DMS79 treated with DMSO at 0.1 percent for 48 hours (cell line): ENCODE data around the gene GDPD3.
A peak's percentile ranks its signal among the peaks of the same experiment; 100 is the strongest.

ENCODE experiments used
- DNase-seq: peaks from one replicate; lab custom pipeline; 2025; lab: John Stamatoyannopoulos, UW

GDPD3 gene

DNA sequence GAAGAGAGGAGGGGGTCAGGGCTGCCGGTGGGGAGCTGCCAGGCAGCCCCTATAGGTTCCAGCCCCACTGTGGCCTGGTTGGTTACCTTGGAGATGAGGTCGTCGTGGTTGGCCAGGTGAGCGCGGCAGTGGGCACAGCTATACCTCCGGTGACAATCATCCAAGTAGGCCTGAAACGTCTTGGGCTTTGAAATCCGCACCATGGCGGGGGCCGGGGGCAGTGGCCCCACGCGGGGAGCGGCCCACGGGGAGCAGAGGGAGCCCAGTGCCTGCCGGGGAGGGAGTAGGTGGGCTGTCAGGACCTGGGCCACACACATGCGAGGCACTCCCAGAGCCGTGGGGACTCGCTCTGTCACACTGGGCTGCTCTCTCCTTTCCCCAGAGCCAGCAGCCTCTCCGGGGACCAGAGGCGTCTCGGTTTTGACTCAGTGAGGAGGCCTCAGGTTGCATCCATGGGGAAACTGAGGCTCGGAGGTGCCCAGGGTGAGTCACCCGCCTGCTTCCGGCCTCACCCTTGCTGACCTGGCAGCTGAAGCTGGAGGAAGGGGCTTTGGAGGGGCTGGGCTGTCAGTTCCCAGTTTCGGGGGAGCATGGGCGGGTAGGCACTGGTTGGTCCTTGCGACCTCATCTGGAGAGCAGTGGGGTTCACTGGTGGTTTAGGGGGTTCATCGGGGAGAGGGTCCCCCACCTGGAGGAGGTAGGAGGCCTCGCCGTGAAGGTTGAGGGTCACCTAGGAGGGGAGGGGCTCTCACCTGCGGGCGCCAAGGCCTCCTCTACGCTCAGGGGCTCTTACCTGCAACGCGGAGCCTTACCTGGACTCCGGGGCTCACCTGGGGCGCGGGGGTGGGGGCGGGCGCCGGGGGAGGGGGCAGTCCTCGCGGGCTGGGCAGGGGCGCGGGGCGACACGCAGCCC lies 17.9 kb downstream of the GDPD3 start:
- no peak for DNase-seq

GRCh38 chr16:30094541-30095165 lies 18.7 kb downstream of the GDPD3 start:
- no peak for DNase-seq

- peak; percentile 41 for DNase-seq
These were observed 20.8 kb downstream of the GDPD3 start for GRCh38 chr16:30092373-30093010.

DNA sequence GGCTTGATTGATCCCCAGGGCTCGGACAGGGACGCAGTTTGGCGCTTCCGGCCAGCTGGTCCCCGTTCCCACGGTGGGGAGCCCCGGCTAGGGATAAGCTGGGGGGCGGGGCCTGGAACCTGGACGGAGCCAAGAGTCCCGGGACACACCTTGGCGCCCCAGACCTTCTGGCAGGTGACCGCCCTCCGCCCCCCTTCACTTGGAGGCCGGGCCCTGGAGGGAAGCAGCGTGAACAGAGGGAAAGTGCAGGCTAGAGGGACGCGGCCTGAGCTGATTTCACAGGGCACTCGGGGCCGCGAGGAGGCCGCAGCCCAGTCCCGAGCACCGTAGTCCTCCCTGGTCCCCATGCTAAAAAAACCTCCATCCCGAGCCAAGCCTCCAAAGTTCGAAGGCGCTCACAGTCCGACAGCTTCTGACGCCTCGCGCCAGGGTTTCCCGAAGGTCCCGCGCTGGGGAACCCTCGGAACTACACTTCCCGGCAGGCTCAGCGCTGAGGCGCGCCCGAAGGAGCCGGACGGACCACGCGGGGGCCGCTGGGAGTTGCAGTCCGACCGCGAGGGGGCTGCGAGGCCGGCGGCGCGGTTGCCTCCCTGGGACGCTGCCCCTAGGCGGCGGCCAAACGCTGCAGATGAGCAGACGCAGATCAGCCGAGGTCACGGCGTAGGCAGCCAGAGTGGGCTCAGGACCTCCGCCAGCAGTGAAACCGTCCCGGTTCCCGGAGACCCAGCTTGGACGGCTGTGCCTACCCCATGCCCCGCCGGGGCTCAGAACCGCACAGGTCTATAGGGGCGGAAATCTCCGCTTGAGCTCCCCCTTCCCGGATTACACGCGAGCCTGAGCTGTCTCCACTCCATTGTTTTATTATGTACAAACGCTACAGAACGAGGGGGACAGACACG lies 21.6 kb downstream of the GDPD3 start, which contains the start of gene TBX6:
TBX6 (minus strand) TSS at position 451 of the 899 bp plus-strand sequence. CDS start 731 bp downstream, outside the sequence.
- peak; percentile 83 for DNase-seq

GRCh38 chr16:30090610-30091331 lies 22.6 kb downstream of the GDPD3 start:
- DNase-seq = no peak

DNA sequence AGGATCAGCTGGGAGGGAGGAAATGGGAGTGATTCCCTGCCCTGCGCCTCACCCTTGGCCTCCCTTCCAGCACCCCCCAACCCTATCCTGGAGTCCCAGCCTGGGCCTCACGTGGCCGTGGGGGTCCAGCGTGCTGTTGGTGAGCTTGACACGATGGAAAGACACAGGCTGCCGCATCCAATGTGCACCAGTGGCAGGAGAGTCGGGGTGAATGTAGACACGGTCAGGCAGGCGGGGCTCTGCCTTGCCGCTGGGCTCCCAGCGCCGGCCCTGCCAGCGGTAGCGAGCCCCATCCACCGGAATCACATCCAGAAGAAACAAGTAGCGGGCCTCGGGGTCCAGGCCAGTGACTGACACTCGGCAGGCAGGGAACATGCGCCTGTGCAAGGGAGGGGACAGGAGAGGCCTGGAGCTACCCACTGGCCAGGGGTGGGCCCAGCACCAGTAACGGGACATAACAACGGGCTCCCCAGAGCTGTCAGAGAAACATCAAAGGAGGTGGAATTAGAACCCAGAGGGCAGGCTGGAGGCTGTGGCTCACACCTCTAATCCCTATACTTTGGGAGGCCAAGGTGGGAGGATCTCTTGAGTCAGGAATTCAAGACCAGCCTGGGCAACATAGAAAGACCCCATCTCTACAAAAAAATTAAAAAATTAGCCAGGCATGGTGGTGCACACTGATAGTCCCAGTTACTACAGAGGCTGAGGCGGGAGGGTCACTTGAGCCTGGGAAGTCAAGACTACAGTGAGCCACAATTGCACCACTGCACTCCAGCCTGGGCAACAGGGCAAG lies 24.3 kb downstream of the GDPD3 start:
- no peak for DNase-seq

DNA sequence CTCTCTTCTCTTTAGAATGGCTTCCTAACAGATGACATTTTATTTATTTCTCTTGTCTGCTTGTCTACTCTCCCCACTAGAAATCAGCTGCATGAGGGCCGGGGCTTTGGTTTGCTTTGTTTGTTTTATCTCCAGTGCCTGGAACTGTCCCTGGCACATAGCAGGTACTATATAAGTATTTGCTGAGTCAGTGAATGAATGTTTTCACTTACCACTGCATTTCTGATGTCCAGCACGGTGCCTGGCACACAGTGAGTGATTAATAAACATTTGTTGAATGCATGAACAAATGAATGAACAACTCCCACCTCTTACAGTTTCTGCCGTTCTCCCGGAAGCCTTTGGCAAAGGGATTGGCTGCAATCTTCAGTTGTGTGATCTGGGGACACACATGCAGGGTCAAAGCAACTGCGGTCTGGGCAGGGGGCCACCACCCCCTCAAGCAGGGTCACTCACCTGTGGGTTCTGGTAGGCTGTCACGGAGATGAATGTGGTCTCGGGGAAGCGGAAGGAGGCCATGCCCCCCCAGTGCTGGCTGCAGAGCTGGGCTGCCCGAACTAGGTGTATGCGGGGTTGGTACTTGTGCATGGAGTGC lies 25.0 kb downstream of the GDPD3 start:
- no peak for DNase-seq

- no peak for DNase-seq
These were observed 26.0 kb downstream of the GDPD3 start for GRCh38 chr16:30087181-30087898.

DNA sequence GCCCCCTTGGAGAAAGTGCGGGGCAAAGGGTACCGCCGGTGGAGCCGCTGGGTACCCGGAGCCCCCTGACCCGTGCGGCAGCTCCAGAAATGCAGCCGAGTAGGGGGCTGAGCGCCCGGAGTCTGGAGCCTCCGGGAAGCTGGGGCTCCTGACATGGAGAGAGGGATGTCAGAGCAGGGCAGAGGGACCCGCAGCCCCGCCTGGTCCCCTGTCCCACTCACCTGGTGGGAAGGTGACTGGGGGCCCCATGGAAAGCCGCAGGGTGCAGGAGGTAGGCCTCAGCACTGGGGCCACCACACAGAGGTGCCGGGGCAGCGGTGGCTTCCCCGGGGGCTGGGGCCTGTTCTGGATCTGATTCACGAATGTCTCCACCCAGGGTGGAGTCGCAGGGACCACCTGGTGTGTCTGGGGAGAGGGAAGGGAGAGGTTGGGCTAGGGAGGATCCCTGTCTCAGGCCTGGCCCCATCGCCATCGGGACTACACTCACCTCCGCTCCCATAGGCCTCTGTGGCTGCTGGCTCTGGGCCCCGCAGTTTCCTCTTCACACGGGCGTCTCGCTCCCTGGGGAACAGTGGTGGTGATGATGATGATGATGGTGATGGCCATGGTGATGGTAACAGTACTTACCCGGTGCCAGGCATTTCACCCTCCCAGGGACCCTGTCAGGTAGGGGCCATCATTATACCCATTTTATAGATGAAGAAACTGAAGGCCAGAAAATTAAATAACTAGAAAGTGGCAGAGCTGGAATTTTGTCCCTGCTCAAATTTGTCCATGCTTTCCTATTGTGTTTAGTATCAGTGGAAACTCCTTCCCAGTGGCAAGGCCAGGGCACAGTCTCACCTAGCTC lies 26.8 kb downstream of the GDPD3 start:
- no peak for DNase-seq

DNA sequence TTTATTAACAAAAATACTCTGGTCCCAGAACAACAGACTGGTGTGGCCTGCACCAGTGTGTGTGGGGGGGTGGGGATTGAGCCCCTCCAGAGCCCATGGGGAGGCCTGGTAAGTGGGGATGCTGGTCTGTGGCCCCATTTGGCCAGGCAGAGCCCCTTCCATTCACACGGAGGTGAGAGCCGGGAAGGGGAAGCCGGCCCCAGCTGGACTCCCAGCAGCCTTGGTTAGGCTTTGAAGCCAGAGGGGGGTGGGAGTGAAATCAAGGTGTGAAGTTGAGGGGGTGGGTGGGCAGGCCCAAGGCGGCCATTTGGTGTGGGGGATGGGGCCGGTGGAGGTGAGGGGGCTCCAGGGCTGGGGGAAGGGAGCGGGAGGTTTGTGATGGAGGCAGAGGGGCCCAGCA lies 27.5 kb downstream of the GDPD3 start:
- DNase-seq = no peak

DNA sequence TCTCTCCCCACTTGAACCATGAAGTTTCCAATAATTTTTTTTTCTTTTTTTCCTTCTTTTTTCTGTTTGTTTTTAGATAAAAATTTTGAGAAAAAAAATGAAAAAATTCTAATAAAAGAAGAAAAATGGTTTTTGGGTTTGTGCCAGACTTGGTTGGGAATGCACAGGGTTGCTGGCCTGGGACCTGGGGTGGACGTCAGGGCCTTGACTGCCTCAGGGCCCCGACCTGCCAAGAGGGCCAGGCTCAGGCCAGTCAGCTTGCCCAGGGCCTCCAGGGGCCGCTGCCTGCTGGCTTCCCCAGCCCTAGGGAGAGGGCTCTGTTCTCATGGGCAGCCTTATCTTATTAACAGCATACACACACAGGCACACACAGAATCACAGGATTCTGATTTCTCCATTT lies 28.1 kb downstream of the GDPD3 start:
- DNase-seq = no peak

- no peak for DNase-seq
These were observed 28.5 kb downstream of the GDPD3 start for GRCh38 chr16:30084816-30085159.

GRCh38 chr16:30084096-30084815 lies 29.1 kb downstream of the GDPD3 start:
- DNase-seq = no peak

GRCh38 chr16:30083216-30084055 lies 29.9 kb downstream of the GDPD3 start:
- no peak for DNase-seq

- no peak for DNase-seq
These were observed 30.7 kb downstream of the GDPD3 start for GRCh38 chr16:30082545-30083090.

- no peak for DNase-seq
These were observed 33.9 kb downstream of the GDPD3 start for GRCh38 chr16:30079480-30079879.
